Esophagus muscularis mucosa (tissue), 4 donors: ENCODE data around the gene CDC42BPA. TPM values are rescaled to one million over a fixed set of nuclear protein-coding genes. Genes with fewer than 3 reads are reported as not detected.
A peak's percentile ranks its signal among the peaks of the same experiment; 100 is the strongest.

Source experiments
- DNase-seq: peaks from one replicate; pipeline ENCODE4 v3.0.0-alpha.2; 2017; ENCODE audit errors: extremely low spot score
- H3K27ac ChIP-seq, 4 donors: fragments of 200-600 bp; sonication (generic); replicated peaks in 1 of 4; 1 replicate in 3 of 4; 2 replicates in 1 of 4; pipeline ENCODE4 v1.5.1; 2016 to 2019; ENCODE audit warnings: mild to moderate bottlenecking in 1 of 4
- H3K27me3 ChIP-seq, 4 donors: fragments of 200-600 bp; sonication (generic); one replicate each; pipeline versions ENCODE4 v1.5.1 to v1.6.0; 2016 to 2019
- H3K36me3 ChIP-seq, 4 donors: fragments of 200-600 bp; sonication (generic); one replicate each; pipeline ENCODE4 v1.5.1; 2016 to 2019
- H3K4me1 ChIP-seq, 4 donors: fragments of 200-600 bp; sonication (generic); one replicate each; pipeline ENCODE4 v1.5.1; 2016 to 2019
- H3K4me3 ChIP-seq, 4 donors: fragments of 200-600 bp; sonication (generic); 1 replicate in 2 of 4; 2 replicates in 2 of 4; pipeline ENCODE4 v1.5.1; 2016 to 2019; ENCODE audit warnings: mild to moderate bottlenecking in 4 of 4, moderate library complexity in 1 of 4
- H3K9me3 ChIP-seq, 4 donors: fragments of 200-600 bp; sonication (generic); 1 replicate in 3 of 4; 2 replicates in 1 of 4; pipeline ENCODE4 v1.5.1; 2016 to 2019
- CTCF ChIP-seq, 3 experiments: fragments of 200-600 bp in 2 of 3; fragments of 450-650 bp in 1 of 3; sonication (generic) in 2 of 3; IDR thresholded peaks; one replicate each; pipeline ENCODE4 v1.5.1; 2017 to 2019; ENCODE audit warnings: antibody characterized with exemption in 3 of 3, mild to moderate bottlenecking in 2 of 3, moderate library complexity in 1 of 3
- EP300 ChIP-seq: sonication (generic); formaldehyde crosslinking; IDR thresholded peaks from one replicate; pipeline ENCODE4 v1.6.1; 2017; ENCODE audit warnings: antibody characterized with exemption
- POLR2A ChIP-seq: fragments of 450-650 bp; IDR thresholded peaks from one replicate; pipeline ENCODE4 v1.6.1; 2017; ENCODE audit warnings: antibody characterized with exemption, moderate library complexity, mild to moderate bottlenecking, low read depth
- POLR2AphosphoS5 ChIP-seq, 2 donors: sonication (generic); formaldehyde crosslinking; IDR thresholded peaks; one replicate each; pipeline ENCODE4 v1.6.1; 2017; ENCODE audit warnings: antibody characterized with exemption in 2 of 2
- WGBS: methylation state at CpG from one replicate; pipeline ENCODE4 v1.1.5; 2018; 5-methylcytosine and 5-hydroxymethylcytosine counted together
- intact Hi-C: fragments of 100-400 bp; cut with DNase I; formaldehyde crosslinking; loops from one replicate; pipeline ENCODE4 v1.15.1; 2023
- total RNA-seq, 4 donors: library from RNA; depleted of rRNA; stranded (reverse); fragments of >200 nt; gene quantifications; one replicate each; pipeline versions ENCODE4 v1.1.0 to v1.2.1, GENCODE V29; 2016

Gene CDC42BPA
- total RNA-seq, 4 donors from 2014 or later, result 59.5 to 72.2 (median 69.7) TPM

DNA sequence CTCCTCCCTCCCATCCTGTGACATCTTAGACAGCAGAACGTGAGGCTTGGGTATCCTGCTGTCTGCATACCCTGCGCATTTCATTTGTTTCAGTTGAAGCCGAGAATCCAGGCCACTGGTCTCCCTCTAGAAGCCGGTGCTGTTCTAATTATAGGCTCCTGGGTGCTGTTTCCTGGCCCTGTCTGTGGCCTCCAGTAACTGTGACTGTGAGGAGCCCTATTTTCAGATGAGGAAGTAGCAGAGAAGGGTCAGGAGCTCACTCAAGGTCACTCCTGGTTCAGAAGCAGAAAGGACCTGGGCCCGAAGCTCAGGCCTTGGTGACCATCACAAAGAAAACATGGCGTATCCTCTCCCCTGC is 354.2 kb downstream of the CDC42BPA start:
- Histone ChIP-seq H3K27ac (peak overlapping the region; percentile 21 to 82 (median 61)), H3K36me3 (peaks cover 7 to 55% (median 47%) of the 10 kb centered on the region in 4 donors), H3K4me1 (peaks cover 37 to 58% (median 54%) of the 10 kb centered on the region in 4 donors), H3K27me3 (no peaks in the 10 kb centered on the region), H3K9me3 (no peaks in the 10 kb centered on the region), H3K4me3 (no peak overlapping the region)
- no peak for DNase-seq
- intact Hi-C loops, result no loop called here
- TF ChIP-seq POLR2A (no peak), EP300 (no peak), POLR2AphosphoS5 (IDR thresholded peaks at IDR 0.05) (no peak), CTCF (IDR thresholded peaks at IDR 0.05) (no peak)
- WGBS, result 75% methylated on average over 4 of the region's 6 CpGs

GRCh38 chr1:226962421-226963391 is 355.6 kb downstream of the CDC42BPA start:
- Histone ChIP-seq H3K4me1 (peaks cover 39 to 56% (median 55%) of the 10 kb centered on the region in 4 donors), H3K27ac (peak overlapping the region in 2 of 4 donors; percentile 3 to 82), H3K4me3 (no peak overlapping the region), H3K27me3 (no peaks in the 10 kb centered on the region), H3K36me3 (peaks cover 7 to 55% (median 47%) of the 10 kb centered on the region in 4 donors), H3K9me3 (no peaks in the 10 kb centered on the region)
- DNase-seq, result no peak
- WGBS, result 99% methylated on average over 7 of the region's 28 CpGs
- intact Hi-C loops, result no loop called here
- TF ChIP-seq POLR2A, result no peak

DNA sequence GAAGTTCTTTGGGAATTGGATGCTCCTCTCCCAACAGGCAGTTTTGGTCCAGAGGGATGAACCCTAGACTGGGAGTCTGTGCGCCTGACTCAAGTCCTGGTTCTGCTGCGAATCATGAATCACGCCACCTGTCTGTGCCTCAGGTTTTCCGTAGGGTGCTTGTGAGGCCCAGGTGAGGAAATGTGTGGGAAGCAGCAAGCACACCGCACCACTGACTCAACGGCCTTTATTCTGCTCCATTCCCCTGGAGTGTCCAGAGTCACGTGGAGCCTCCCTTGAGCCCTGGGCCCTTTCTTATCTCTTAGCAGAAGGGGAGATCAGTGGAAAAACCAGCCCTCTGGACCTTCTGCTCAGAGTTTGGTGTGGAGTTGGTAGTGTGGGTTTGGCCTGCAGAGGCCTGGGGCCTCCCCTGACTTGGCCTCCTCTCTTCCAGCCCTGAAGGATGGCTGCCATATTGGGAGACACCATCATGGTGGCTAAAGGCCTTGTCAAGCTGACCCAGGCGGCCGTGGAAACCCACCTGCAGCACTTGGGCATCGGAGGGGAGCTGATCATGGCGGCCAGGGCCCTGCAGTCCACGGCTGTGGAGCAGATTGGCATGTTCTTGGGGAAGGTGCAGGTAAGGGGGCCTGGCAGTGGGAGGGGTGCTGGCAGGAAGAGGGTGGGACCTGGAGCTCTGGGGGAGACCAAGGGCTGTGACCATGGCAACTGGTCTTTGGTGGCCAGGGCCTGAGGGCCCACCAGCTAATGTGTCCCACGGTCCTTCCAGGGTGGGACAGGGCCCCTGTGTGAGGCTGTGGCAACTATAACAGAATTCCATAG is 357.1 kb downstream of the CDC42BPA start:
- Histone ChIP-seq H3K27me3 (no peaks in the 10 kb centered on the region), H3K4me1 (peaks cover 31 to 45% (median 44%) of the 10 kb centered on the region in 4 donors), H3K9me3 (no peaks in the 10 kb centered on the region), H3K27ac (peak overlapping the region in 1 of 4 donors; percentile 12), H3K4me3 (no peak overlapping the region), H3K36me3 (peaks cover 7 to 45% (median 42%) of the 10 kb centered on the region in 4 donors)
- TF ChIP-seq POLR2A (no peak), POLR2AphosphoS5 (IDR thresholded peaks at IDR 0.05) (no peak), CTCF (IDR thresholded peaks at IDR 0.05) (no peak), EP300 (no peak)
- DNase-seq, result no peak
- intact Hi-C loops, result no loop called here
- WGBS, result 97% methylated on average over 13 of the region's 13 CpGs

GRCh38 chr1:226960256-226960655 is 358.0 kb downstream of the CDC42BPA start:
- Histone ChIP-seq H3K36me3 (peaks cover 0 to 36% (median 33%) of the 10 kb centered on the region in 4 donors), H3K27me3 (no peaks in the 10 kb centered on the region), H3K9me3 (no peaks in the 10 kb centered on the region), H3K4me3 (no peak overlapping the region), H3K27ac (no peak overlapping the region), H3K4me1 (peaks cover 31 to 40% (median 38%) of the 10 kb centered on the region in 4 donors)
- intact Hi-C loops, result no loop called here
- TF ChIP-seq EP300, result no peak
- TF ChIP-seq CTCF (IDR thresholded peaks at IDR 0.05), result no peak
- TF ChIP-seq POLR2A, result no peak
- no peak for TF ChIP-seq POLR2AphosphoS5 (IDR thresholded peaks at IDR 0.05)
- WGBS, result 91% methylated on average over 4 of the region's 5 CpGs
- no peak for DNase-seq

- DNase-seq, result no peak
- 95% methylated on average over 11 of the region's 13 CpGs for WGBS
- Histone ChIP-seq H3K36me3 (peaks cover 0 to 27% (median 17%) of the 10 kb centered on the region in 4 donors), H3K4me1 (peaks cover 16 to 42% (median 41%) of the 10 kb centered on the region in 4 donors), H3K27me3 (no peaks in the 10 kb centered on the region), H3K27ac (no peak overlapping the region), H3K9me3 (no peaks in the 10 kb centered on the region), H3K4me3 (no peak overlapping the region)
- TF ChIP-seq CTCF (IDR thresholded peaks at IDR 0.05), result no peak
- TF ChIP-seq POLR2A, result no peak
- TF ChIP-seq EP300, result no peak
- TF ChIP-seq POLR2AphosphoS5 (IDR thresholded peaks at IDR 0.05), result no peak
- intact Hi-C loops, result no loop called here
These were observed 360.0 kb downstream of the CDC42BPA start for GRCh38 chr1:226958300-226958699.
